ENCODE results near the gene TBC1D32.

TBC1D32 gene

GRCh38 chr6:121187833-121188200, 146.5 kb downstream of the TBC1D32 start:
- no peaks in the 10 kb centered on the region for H3F3A ChIP-seq (ENCODE audit: control insufficient read depth, insufficient read depth)
- TF ChIP-seq EZH2phosphoT487 (IDR thresholded peaks at IDR 0.05; ENCODE audit: borderline replicate concordance, low read length) (no peak), CTCF (IDR thresholded peaks at IDR 0.05; ENCODE audit: low read depth, low read length, poor library complexity, severe bottlenecking) (no peak)
- no peaks in the 10 kb centered on the region for H3K9me3 ChIP-seq (ENCODE audit: control insufficient read depth, insufficient read depth, low read length)
- H4K20me1 ChIP-seq (ENCODE audit: control insufficient read depth, insufficient read depth, low read depth, low read length): no peaks in the 10 kb centered on the region
- H3K36me3 ChIP-seq (ENCODE audit: control insufficient read depth, low read length): no peaks in the 10 kb centered on the region
- H3K4me2 ChIP-seq (ENCODE audit: low read length): no peak overlapping the region
- H3K27ac ChIP-seq (ENCODE audit: low read depth, low read length): no peak overlapping the region
- H3K4me3 ChIP-seq (ENCODE audit: low read length): no peak overlapping the region
- H3K27me3 ChIP-seq (ENCODE audit: control insufficient read depth, low read length): no peaks in the 10 kb centered on the region
- no peaks in the 10 kb centered on the region for H3K9me2 ChIP-seq (replicated peaks; ENCODE audit: control insufficient read depth, low read length)
- no peaks in the 10 kb centered on the region for H3K79me2 ChIP-seq (ENCODE audit: control insufficient read depth, low read length)
- no peaks in the 10 kb centered on the region for H3K4me1 ChIP-seq (ENCODE audit: control insufficient read depth, low read length)

GRCh38 chr6:121187200-121187832, 147.0 kb downstream of the TBC1D32 start:
- no peak overlapping the region for H3K27ac ChIP-seq (ENCODE audit: low read depth, low read length)
- H3K27me3 ChIP-seq (ENCODE audit: control insufficient read depth, low read length): no peaks in the 10 kb centered on the region
- H3K9me3 ChIP-seq (ENCODE audit: control insufficient read depth, insufficient read depth, low read length): no peaks in the 10 kb centered on the region
- no peak overlapping the region for H3K4me2 ChIP-seq (ENCODE audit: low read length)
- no peaks in the 10 kb centered on the region for H3K4me1 ChIP-seq (ENCODE audit: control insufficient read depth, low read length)
- H3K79me2 ChIP-seq (ENCODE audit: control insufficient read depth, low read length): no peaks in the 10 kb centered on the region
- H3K36me3 ChIP-seq (ENCODE audit: control insufficient read depth, low read length): no peaks in the 10 kb centered on the region
- TF ChIP-seq EZH2phosphoT487 (IDR thresholded peaks at IDR 0.05; ENCODE audit: borderline replicate concordance, low read length) (no peak), CTCF (IDR thresholded peaks at IDR 0.05; ENCODE audit: low read depth, low read length, poor library complexity, severe bottlenecking) (no peak)
- no peaks in the 10 kb centered on the region for H4K20me1 ChIP-seq (ENCODE audit: control insufficient read depth, insufficient read depth, low read depth, low read length)
- H3F3A ChIP-seq (ENCODE audit: control insufficient read depth, insufficient read depth): no peaks in the 10 kb centered on the region
- no peak overlapping the region for H3K4me3 ChIP-seq (ENCODE audit: low read length)
- H3K9me2 ChIP-seq (replicated peaks; ENCODE audit: control insufficient read depth, low read length): no peaks in the 10 kb centered on the region

- Histone ChIP-seq H3F3A (ENCODE audit: control insufficient read depth, insufficient read depth) (no peaks in the 10 kb centered on the region), H3K79me2 (ENCODE audit: control insufficient read depth, low read length) (no peaks in the 10 kb centered on the region), H3K27me3 (ENCODE audit: control insufficient read depth, low read length) (no peaks in the 10 kb centered on the region), H3K4me3 (ENCODE audit: low read length) (no peak overlapping the region), H4K20me1 (ENCODE audit: control insufficient read depth, insufficient read depth, low read depth, low read length) (no peaks in the 10 kb centered on the region), H3K4me1 (ENCODE audit: control insufficient read depth, low read length) (no peaks in the 10 kb centered on the region), H3K27ac (ENCODE audit: low read depth, low read length) (no peak overlapping the region), H3K9me2 (replicated peaks; ENCODE audit: control insufficient read depth, low read length) (no peaks in the 10 kb centered on the region), H3K4me2 (ENCODE audit: low read length) (no peak overlapping the region), H3K36me3 (ENCODE audit: control insufficient read depth, low read length) (no peaks in the 10 kb centered on the region), H3K9me3 (ENCODE audit: control insufficient read depth, insufficient read depth, low read length) (no peaks in the 10 kb centered on the region)
- TF ChIP-seq CTCF (IDR thresholded peaks at IDR 0.05; ENCODE audit: low read depth, low read length, poor library complexity, severe bottlenecking) (no peak), EZH2phosphoT487 (IDR thresholded peaks at IDR 0.05; ENCODE audit: borderline replicate concordance, low read length) (no peak)
Observed at GRCh38 chr6:121183742-121184141, 150.5 kb downstream of the TBC1D32 start.

Data from DOHH2 (cell line).